Endothelial cell of umbilical vein (primary cell): ENCODE results near the gene JADE3.

Experiments
- CTCF ChIP-seq, 2 donors: IDR thresholded peaks; 1 replicate in 1 of 2; 2 replicates in 1 of 2; pipeline ENCODE4 v1.5.1; 2011; ENCODE audit warnings: low read length in 2 of 2, mild to moderate bottlenecking in 2 of 2, moderate library complexity in 2 of 2, control low read depth in 1 of 2, inconsistent platforms in 1 of 2, low read depth in 1 of 2; ENCODE audit not compliant: insufficient read depth in 1 of 2; ENCODE audit errors: extremely low read depth in 1 of 2
- EZH2 ChIP-seq: IDR thresholded peaks from 2 replicates; pipeline ENCODE4 v1.6.1; 2012; ENCODE audit warnings: borderline replicate concordance, low read depth, mild to moderate bottlenecking, moderate library complexity, low read length, inconsistent platforms; ENCODE audit not compliant: severe bottlenecking
- MYC ChIP-seq: IDR thresholded peaks from one replicate; pipeline ENCODE4 v1.6.1; 2011; ENCODE audit warnings: mild to moderate bottlenecking, low read depth, low read length
- POLR2A ChIP-seq: IDR thresholded peaks from 2 replicates; pipeline ENCODE4 v1.6.1; 2012; ENCODE audit warnings: low read depth, mild to moderate bottlenecking, control low read depth, low read length
- POLR2AphosphoS5 ChIP-seq: IDR thresholded peaks from 2 replicates; pipeline ENCODE4 v1.6.1; 2012; ENCODE audit warnings: low read depth, mild to moderate bottlenecking, control low read depth, low read length, moderate library complexity; ENCODE audit not compliant: insufficient read depth

- no peak for TF ChIP-seq CTCF (IDR thresholded peaks at IDR 0.05; ENCODE audit: extremely low read depth in 1 of 2, insufficient read depth in 1 of 2, low read depth in 1 of 2, low read length in 2 of 2)
- TF ChIP-seq POLR2AphosphoS5: no peak
- no peak for TF ChIP-seq EZH2
- no peak for TF ChIP-seq MYC
- no peak for TF ChIP-seq POLR2A
Measured at GRCh38 chrX:46967547-46967946, 55.3 kb downstream of the JADE3 start.
